Measurements from ENCODE around the gene SLC25A33.

- TF ChIP-seq POLR2A (IDR thresholded peaks at IDR 0.05) (no peak), CTCF (IDR thresholded peaks at IDR 0.05) (no peak)
Observed at GRCh38 chr1:9603766-9604753, 64.8 kb downstream of the SLC25A33 start.

Measured in Peyer's patch (tissue), 4 donors.